SW 1271 (cell line): ENCODE results near the gene PTPRT.

Source experiments
- DNase-seq, 2 experiments: peaks; one replicate each; lab custom pipeline; 2025; lab: John Stamatoyannopoulos, UW

PTPRT gene

GRCh38 chr20:43119720-43120119 is 70.0 kb downstream of the PTPRT start:
- DNase-seq = no peak

GRCh38 chr20:43102394-43102793 is 87.3 kb downstream of the PTPRT start:
- DNase-seq = no peak

GRCh38 chr20:43096931-43097260 is 92.8 kb downstream of the PTPRT start:
- no peak for DNase-seq

- no peak for DNase-seq
Measured at GRCh38 chr20:43096126-43096930, 93.4 kb downstream of the PTPRT start.

GRCh38 chr20:43095034-43095433 is 94.7 kb downstream of the PTPRT start:
- no peak for DNase-seq

GRCh38 chr20:43092386-43093088 is 97.2 kb downstream of the PTPRT start:
- DNase-seq = no peak

GRCh38 chr20:43068482-43068881 is 121.2 kb downstream of the PTPRT start:
- no peak for DNase-seq

GRCh38 chr20:43066125-43066524 is 123.6 kb downstream of the PTPRT start:
- no peak for DNase-seq

- no peak for DNase-seq
Measured at GRCh38 chr20:43065299-43065698, 124.4 kb downstream of the PTPRT start.

GRCh38 chr20:43058077-43058476 is 131.6 kb downstream of the PTPRT start:
- DNase-seq = no peak

- no peak for DNase-seq
Measured at GRCh38 chr20:43057317-43057716, 132.4 kb downstream of the PTPRT start.

- DNase-seq = no peak
Measured at GRCh38 chr20:43055181-43055884, 134.4 kb downstream of the PTPRT start.

GRCh38 chr20:43052532-43052931 is 137.2 kb downstream of the PTPRT start:
- DNase-seq = no peak

GRCh38 chr20:43046966-43047365 is 142.7 kb downstream of the PTPRT start:
- DNase-seq = no peak

GRCh38 chr20:43043887-43044286 is 145.8 kb downstream of the PTPRT start:
- no peak for DNase-seq

- DNase-seq = no peak
Measured at GRCh38 chr20:43040427-43040826, 149.3 kb downstream of the PTPRT start.

- no peak for DNase-seq
Measured at GRCh38 chr20:43037605-43038309, 151.9 kb downstream of the PTPRT start.

GRCh38 chr20:43034981-43035724 is 154.6 kb downstream of the PTPRT start:
- DNase-seq = no peak

GRCh38 chr20:43032459-43032858 is 157.2 kb downstream of the PTPRT start:
- DNase-seq = no peak

GRCh38 chr20:43029176-43029575 is 160.5 kb downstream of the PTPRT start:
- no peak for DNase-seq

GRCh38 chr20:43028470-43028869 is 161.2 kb downstream of the PTPRT start:
- no peak for DNase-seq

- DNase-seq = no peak
Measured at GRCh38 chr20:43023836-43024235, 165.9 kb downstream of the PTPRT start.
